SU-DHL-6 (cell line): ENCODE measurements around the gene PRMT5.

Experiments used
- CTCF ChIP-seq: fragments of 200-600 bp; sonication (generic); IDR thresholded peaks from one replicate; pipeline ENCODE4 v1.5.1; 2017; ENCODE audit warnings: antibody characterized with exemption, mild to moderate bottlenecking, low read length, moderate library complexity; ENCODE audit not compliant: insufficient read depth, poor library complexity, severe bottlenecking
- EZH2phosphoT487 ChIP-seq: fragments of 200-600 bp; sonication (generic), shearing (Covaris generic); conservative IDR thresholded peaks from 2 replicates; pipeline ENCODE4 v1.6.1; 2018; ENCODE audit warnings: mild to moderate bottlenecking, antibody characterized with exemption, low read length, moderate library complexity, mixed read lengths

- TF ChIP-seq CTCF, result no peak
- TF ChIP-seq EZH2phosphoT487, result no peak
Measured at GRCh38 chr14:22955702-22956569, 26.8 kb upstream of the PRMT5 start.
